Mucosa of stomach (tissue), 1 donor: ENCODE results near the gene MICAL3.

Experiments
- H3K27me3 ChIP-seq: one replicate; pipeline ENCODE4 v1.7.0; 2013; ENCODE audit warnings: mild to moderate bottlenecking, low read length; ENCODE audit not compliant: control insufficient read depth, insufficient read depth
- H3K36me3 ChIP-seq: one replicate; pipeline ENCODE4 v1.7.0; 2013; ENCODE audit warnings: low read length; ENCODE audit not compliant: control insufficient read depth, insufficient read depth
- H3K4me1 ChIP-seq: one replicate; pipeline ENCODE4 v1.7.0; 2013; ENCODE audit warnings: mild to moderate bottlenecking, low read length; ENCODE audit not compliant: control insufficient read depth, insufficient read depth
- H3K4me3 ChIP-seq: one replicate; pipeline ENCODE4 v1.7.0; 2013; ENCODE audit warnings: low read length
- H3K9ac ChIP-seq: one replicate; pipeline ENCODE4 v1.7.0; 2013; ENCODE audit warnings: mild to moderate bottlenecking, low read length, moderate library complexity
- H3K9me3 ChIP-seq: one replicate; pipeline ENCODE4 v1.7.0; 2013; ENCODE audit warnings: mild to moderate bottlenecking, low read length, moderate library complexity; ENCODE audit not compliant: control insufficient read depth
- donor health status: Pancreatic carcinoma.

Gene MICAL3

DNA sequence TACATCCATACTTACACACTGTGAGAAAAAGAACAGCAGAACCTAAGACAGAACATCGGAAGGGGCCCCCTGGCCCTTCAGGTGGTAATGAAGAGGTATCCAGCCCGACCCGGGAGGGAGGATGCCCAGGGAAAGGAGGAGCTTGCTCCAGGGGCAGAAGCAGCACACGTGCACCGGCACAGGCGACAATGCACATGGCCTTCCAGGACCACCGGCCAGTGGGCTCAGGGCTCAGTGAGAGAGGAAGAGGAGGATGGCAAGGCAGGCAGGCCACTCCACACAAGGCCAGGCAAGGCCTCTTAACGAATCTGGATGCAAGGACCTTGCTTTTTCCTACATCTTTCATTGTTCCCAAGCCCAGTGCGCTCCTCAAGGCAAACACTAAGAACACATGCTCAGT lies 52.6 kb downstream of the MICAL3 start:
- peaks cover 4% of the 10 kb centered on the region for H3K4me1 ChIP-seq
- no peaks in the 10 kb centered on the region for H3K36me3 ChIP-seq
- H3K4me3 ChIP-seq = no peak overlapping the region
- no peaks in the 10 kb centered on the region for H3K27me3 ChIP-seq
- no peaks in the 10 kb centered on the region for H3K9me3 ChIP-seq
- no peak overlapping the region for H3K9ac ChIP-seq

DNA sequence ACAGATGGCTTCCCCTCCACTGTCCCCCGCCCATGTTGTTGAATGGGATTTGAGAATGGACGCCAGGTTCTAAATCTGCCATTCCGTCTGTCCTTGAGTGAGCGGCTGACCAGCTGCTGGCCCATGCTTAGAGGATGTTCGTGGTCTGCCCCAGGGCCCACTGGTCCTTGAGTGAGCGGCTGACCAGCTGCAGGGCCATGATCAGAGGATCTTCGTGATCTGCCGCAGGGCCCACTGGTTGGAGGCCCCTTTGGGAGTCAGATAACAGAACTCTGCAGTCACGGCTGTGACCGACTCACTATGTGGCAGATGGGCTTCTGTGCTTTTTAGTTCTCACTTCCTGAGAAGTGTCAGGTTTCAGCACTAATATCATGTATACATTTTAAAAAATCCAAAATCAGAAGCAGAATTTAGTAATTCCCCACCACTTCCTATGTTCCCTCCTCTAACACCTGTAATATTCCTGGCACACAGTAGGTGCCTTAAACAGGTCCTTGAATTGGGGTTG lies 54.1 kb downstream of the MICAL3 start:
- no peak overlapping the region for H3K4me3 ChIP-seq
- H3K36me3 ChIP-seq = no peaks in the 10 kb centered on the region
- H3K4me1 ChIP-seq = peaks cover 13% of the 10 kb centered on the region
- no peaks in the 10 kb centered on the region for H3K9me3 ChIP-seq
- H3K9ac ChIP-seq = no peak overlapping the region
- no peaks in the 10 kb centered on the region for H3K27me3 ChIP-seq

DNA sequence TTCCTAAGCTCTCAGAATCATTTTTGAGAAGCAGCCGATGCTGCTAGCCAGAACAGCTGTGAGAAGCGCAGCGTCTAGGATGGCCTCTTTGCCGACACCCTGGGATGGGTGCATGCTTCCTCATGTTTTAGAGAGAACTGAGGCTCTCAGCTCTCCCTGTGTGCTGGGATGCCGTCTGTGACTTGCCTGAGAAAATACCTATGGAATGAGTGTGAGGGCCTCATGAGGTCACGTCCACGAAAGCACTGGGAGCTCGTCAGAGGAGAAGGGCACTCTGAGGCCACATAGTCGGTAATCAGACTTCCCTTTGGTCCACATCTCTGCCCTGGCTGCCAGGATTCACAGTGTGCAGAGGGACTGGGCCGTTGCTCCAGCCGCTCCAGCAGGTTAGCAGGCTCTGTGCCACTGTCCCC lies 54.7 kb downstream of the MICAL3 start:
- Histone ChIP-seq H3K36me3 (no peaks in the 10 kb centered on the region), H3K27me3 (no peaks in the 10 kb centered on the region), H3K9me3 (no peaks in the 10 kb centered on the region), H3K9ac (no peak overlapping the region), H3K4me3 (no peak overlapping the region), H3K4me1 (peaks cover 13% of the 10 kb centered on the region)

DNA sequence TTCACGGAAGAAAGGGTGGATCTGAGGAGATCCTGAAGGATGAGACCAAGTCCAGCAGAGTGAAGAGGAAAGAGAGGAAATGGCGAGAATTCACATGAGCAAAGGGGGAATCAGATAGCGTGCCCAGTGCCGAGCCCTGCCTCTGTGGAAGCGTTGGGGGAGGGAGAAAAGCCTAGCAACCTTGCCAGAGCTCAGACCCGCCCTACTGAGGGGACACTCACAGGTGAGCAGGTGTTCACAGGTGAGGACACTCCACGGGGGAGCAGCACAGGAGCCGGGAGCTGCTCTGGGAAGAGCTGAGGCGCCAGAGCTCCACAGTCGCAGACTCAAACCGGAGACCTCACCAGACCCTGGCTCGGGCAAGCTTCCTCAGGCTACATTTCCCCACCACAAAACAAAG lies 56.2 kb downstream of the MICAL3 start:
- Histone ChIP-seq H3K27me3 (no peaks in the 10 kb centered on the region), H3K36me3 (no peaks in the 10 kb centered on the region), H3K4me1 (peaks cover 22% of the 10 kb centered on the region), H3K9me3 (no peaks in the 10 kb centered on the region), H3K9ac (no peak overlapping the region), H3K4me3 (no peak overlapping the region)

DNA sequence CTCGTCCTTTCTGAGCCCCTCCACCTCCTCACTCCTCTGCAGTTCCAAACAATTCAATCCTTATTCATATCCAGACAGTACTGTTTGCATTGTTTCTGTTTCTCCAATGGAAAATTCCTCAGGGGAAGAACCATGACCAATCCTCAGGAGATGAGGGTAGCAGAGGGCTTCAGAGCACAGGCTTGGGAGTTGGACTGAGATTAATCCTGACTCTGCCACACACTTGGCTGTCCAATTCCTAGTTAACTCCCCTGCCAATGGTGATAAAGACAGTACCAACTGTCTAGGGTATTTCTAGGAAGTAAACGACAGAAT lies 58.0 kb downstream of the MICAL3 start:
- no peaks in the 10 kb centered on the region for H3K27me3 ChIP-seq
- no peak overlapping the region for H3K9ac ChIP-seq
- H3K4me1 ChIP-seq = peaks cover 17% of the 10 kb centered on the region

DNA sequence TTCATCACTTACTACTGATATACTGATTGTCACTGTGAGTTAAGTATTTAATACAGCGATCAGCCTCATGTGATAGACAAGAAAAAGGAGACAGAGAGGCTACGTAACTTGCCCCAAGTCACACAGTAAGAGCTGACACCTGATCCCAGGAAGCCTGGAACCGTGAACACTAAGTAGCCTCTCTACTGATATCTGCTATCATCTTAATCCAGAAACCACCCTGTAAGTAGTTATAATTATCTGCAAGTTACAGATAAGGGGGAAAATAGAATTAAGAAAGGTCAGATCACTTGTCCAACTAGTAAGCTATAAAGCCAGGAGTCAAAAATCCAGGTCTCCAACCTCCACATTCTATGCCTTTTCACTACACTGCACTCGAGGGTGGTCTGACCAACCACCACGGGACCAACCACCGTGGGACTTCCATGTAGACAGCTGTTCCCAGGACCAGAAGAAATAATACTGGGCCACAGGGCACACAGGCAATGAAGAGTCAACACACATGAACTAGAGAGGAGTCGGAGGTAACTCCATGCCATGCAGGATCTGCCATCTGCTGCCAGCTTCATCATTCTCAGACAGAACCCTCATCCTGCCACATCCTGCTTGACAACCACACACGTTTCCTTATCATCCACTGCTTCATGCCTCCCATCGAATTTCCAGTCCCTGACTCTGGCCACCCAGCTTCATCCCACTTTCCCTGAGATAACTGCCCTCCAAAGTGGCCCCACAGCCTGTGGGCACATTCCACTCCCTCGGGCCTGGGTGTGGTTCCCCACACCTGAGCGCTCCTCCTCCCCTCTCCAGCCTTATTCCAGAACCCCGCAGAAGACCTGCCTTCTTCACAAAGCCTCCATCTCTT lies 58.6 kb downstream of the MICAL3 start:
- H3K9me3 ChIP-seq = no peaks in the 10 kb centered on the region
- no peaks in the 10 kb centered on the region for H3K27me3 ChIP-seq
- peaks cover 17% of the 10 kb centered on the region for H3K4me1 ChIP-seq
- no peak overlapping the region for H3K4me3 ChIP-seq
- H3K9ac ChIP-seq = no peak overlapping the region
- H3K36me3 ChIP-seq = no peaks in the 10 kb centered on the region

More for the DNA sequence above, 58.0 kb downstream of the MICAL3 start:
- Histone ChIP-seq H3K9me3 (no peaks in the 10 kb centered on the region), H3K36me3 (no peaks in the 10 kb centered on the region), H3K4me3 (no peak overlapping the region)

DNA sequence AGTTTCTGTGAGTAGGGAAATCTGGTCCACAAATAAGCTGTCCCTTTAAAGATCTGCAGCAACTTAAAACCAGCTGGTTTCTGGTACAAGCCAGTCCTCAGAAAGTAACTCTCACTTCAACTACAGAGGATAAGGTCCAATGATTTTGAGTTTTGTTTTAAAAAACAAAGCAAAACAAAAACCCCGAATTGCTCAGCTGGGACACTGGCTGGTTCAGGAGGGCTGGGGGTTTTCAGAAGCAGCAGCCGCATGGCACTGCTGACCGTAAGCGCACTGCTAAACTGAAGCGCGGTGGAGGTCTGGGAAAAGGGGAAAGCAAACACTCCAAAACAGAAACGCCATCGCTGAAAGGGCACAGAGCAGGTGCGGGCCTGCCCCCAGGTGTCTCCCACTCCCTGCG lies 59.7 kb downstream of the MICAL3 start:
- H3K36me3 ChIP-seq = no peaks in the 10 kb centered on the region
- H3K27me3 ChIP-seq = no peaks in the 10 kb centered on the region
- H3K9me3 ChIP-seq = no peaks in the 10 kb centered on the region
- no peak overlapping the region for H3K9ac ChIP-seq
- peaks cover 17% of the 10 kb centered on the region for H3K4me1 ChIP-seq
- H3K4me3 ChIP-seq = no peak overlapping the region

DNA sequence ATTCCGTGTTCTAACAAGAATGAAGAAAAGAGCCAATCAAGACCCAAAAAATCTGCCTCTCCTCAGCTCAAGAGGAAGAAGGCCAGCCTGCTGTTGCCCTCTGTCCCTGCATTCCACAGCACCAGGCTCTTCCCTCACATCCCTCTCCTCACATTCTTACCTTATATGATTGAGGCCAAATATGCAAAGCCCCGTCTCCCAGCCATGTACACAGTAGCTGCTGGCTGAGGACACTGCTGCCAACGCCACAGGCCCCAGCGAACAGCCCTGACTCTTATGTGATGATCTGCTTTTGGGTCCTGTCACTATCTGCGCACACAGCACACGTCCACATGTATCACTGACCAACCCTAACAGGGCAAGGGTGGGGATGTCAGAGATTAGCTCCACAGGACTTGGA lies 60.2 kb downstream of the MICAL3 start:
- H3K9ac ChIP-seq = no peak overlapping the region
- no peaks in the 10 kb centered on the region for H3K27me3 ChIP-seq
- H3K36me3 ChIP-seq = no peaks in the 10 kb centered on the region
- no peak overlapping the region for H3K4me3 ChIP-seq
- H3K4me1 ChIP-seq = peaks cover 17% of the 10 kb centered on the region
- H3K9me3 ChIP-seq = no peaks in the 10 kb centered on the region

DNA sequence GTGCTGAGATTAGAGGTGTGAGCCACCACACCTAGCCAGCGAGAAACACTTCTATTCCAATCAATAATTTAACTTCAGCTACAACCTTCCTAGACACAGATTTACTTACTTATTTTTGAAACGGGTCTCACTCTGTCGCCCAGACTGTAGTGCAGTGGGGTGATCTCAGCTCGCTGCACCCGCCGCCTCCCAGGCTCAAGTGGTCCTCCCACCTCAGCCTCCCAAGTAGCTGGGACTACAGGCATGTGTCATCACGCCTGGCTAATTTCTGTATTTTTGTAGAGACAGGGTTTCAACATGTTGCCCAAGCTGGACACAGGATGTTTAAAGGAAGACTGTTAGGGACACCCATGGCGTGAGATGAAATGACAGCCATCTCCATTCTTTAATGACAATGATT lies 61.3 kb downstream of the MICAL3 start:
- Histone ChIP-seq H3K9me3 (no peaks in the 10 kb centered on the region), H3K4me3 (no peak overlapping the region), H3K36me3 (no peaks in the 10 kb centered on the region), H3K9ac (no peak overlapping the region), H3K27me3 (no peaks in the 10 kb centered on the region), H3K4me1 (peaks cover 21% of the 10 kb centered on the region)

DNA sequence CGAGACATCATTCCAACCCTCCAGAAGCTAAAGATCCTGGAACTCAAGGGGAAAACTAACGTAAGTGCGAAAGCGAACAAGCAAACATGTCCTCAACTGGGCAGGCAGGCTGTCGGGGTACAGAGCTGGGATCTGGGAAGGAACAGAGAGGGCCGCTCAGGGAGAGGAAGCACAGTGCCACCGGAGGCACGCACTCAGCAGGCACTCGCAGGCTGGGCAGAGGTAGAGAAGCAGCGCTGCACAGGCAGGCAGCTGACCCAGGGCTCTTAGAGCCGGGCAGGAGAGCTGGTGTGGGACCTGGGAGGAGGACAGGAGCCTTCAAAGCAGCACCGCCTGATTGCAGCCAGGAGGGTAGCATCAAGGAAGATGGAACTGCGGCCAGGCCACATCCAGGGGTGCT lies 62.2 kb downstream of the MICAL3 start:
- H3K9me3 ChIP-seq = no peaks in the 10 kb centered on the region
- peaks cover 21% of the 10 kb centered on the region for H3K4me1 ChIP-seq
- H3K36me3 ChIP-seq = no peaks in the 10 kb centered on the region
- H3K4me3 ChIP-seq = no peak overlapping the region
- no peak overlapping the region for H3K9ac ChIP-seq
- H3K27me3 ChIP-seq = no peaks in the 10 kb centered on the region

DNA sequence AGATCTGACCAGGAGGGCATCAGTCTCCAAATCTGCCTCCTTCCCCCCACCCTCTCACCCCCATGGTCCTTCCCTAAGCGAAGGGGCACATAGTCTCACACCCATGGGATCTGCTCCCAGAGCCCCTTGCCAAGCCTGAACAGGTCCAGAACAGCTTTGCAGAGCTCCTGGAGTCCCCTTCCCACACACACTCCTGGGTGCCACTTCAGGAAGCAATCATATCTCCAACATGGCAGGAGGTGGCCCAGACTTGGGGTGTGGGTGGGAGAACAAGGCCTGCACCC lies 63.0 kb downstream of the MICAL3 start:
- Histone ChIP-seq H3K9ac (no peak overlapping the region), H3K4me3 (no peak overlapping the region), H3K4me1 (peaks cover 20% of the 10 kb centered on the region), H3K27me3 (no peaks in the 10 kb centered on the region), H3K9me3 (no peaks in the 10 kb centered on the region), H3K36me3 (no peaks in the 10 kb centered on the region)

DNA sequence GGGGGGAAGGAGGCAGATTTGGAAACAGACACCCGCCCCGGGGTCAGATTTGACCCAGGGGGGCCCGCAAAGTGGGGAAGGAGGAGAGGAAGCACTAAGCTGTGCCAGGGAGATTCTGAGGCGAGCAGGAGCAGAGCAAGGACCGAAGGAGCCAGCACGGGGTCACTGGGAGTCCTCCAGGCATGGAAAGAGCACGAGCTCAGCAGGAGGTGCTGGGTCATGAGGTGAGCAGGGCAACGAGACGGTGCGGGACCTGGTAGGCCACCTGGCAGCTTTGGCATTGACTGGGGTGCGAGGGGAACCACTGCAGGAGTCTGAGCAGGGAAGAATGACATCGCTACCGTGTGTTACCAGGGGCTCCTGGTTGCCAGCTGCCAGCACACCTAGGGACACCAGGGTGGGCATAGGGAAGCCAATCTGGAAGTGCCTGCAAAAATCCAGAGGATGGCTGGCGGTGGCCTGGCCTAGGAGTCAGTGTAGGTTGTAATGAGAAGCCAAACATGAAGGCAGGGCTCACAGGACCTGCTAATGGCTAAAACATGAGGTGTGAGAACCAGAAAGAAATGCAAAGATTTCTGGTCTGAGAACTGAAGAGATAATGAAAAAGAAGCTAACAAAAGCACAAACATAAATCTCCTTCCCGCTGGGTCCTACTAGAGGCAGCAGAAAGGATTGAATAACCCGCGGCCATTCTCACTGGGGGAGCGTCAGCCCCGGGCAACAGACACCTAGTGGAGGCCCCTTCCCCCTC lies 63.5 kb downstream of the MICAL3 start:
- Histone ChIP-seq H3K9me3 (no peaks in the 10 kb centered on the region), H3K27me3 (no peaks in the 10 kb centered on the region), H3K36me3 (no peaks in the 10 kb centered on the region), H3K4me1 (peaks cover 15% of the 10 kb centered on the region), H3K9ac (no peak overlapping the region), H3K4me3 (no peak overlapping the region)
